H9 (cell line): ENCODE measurements around the gene GSTM3. TPM values are rescaled to one million over a fixed set of nuclear protein-coding genes. Genes with fewer than 3 reads are reported as not detected.

Experiments used
- DNase-seq: peaks from one replicate; pipeline ENCODE4 v3.0.0-alpha.2; 2017
- H2AFZ ChIP-seq: one replicate; pipeline ENCODE4 v1.6.1; 2013; ENCODE audit warnings: mild to moderate bottlenecking, low read length, control low read depth, moderate library complexity
- H2AK5ac ChIP-seq: 2 replicates; pipeline ENCODE4 v1.6.1; 2013; ENCODE audit warnings: low read length, control low read depth, mixed read lengths; ENCODE audit not compliant: insufficient read length
- H2BK120ac ChIP-seq: one replicate; pipeline ENCODE4 v1.6.1; 2013; ENCODE audit warnings: low read depth, mild to moderate bottlenecking, low read length, control low read depth, inconsistent platforms; ENCODE audit not compliant: poor library complexity, severe bottlenecking
- H2BK12ac ChIP-seq: 2 replicates; pipeline ENCODE4 v1.6.1; 2013; ENCODE audit warnings: low read length, control low read depth, mixed read lengths, low read depth; ENCODE audit not compliant: insufficient read length
- H2BK15ac ChIP-seq: 2 replicates; pipeline ENCODE4 v1.6.1; 2013; ENCODE audit warnings: low read depth, low read length, control low read depth
- H2BK20ac ChIP-seq: one replicate; pipeline ENCODE4 v1.6.1; 2013; ENCODE audit warnings: low read depth, mild to moderate bottlenecking, low read length, control low read depth, inconsistent platforms; ENCODE audit not compliant: poor library complexity, severe bottlenecking
- H2BK5ac ChIP-seq: 2 replicates; pipeline ENCODE4 v1.6.1; 2013; ENCODE audit warnings: low read length, control low read depth, mixed read lengths; ENCODE audit not compliant: insufficient read length
- H3K14ac ChIP-seq: 2 replicates; pipeline ENCODE4 v1.6.1; 2013; ENCODE audit warnings: low read length, control low read depth; ENCODE audit not compliant: insufficient read depth
- H3K18ac ChIP-seq: 2 replicates; pipeline ENCODE4 v1.6.1; 2013; ENCODE audit warnings: low read depth, mild to moderate bottlenecking, mixed read lengths, low read length, control low read depth; ENCODE audit not compliant: insufficient read length
- H3K23ac ChIP-seq: 2 replicates; pipeline ENCODE4 v1.6.1; 2013; ENCODE audit warnings: low read length, control low read depth, mixed read lengths, low read depth; ENCODE audit not compliant: insufficient read length
- H3K23me2 ChIP-seq: 2 replicates; pipeline ENCODE4 v1.6.1; 2013; ENCODE audit warnings: low read depth, mild to moderate bottlenecking, mixed read lengths, low read length, control low read depth; ENCODE audit not compliant: insufficient read length, poor library complexity, severe bottlenecking
- H3K27ac ChIP-seq: 2 replicates; pipeline ENCODE4 v1.5.1; 2013; ENCODE audit warnings: low read length, control low read depth, mixed read lengths, low read depth; ENCODE audit not compliant: insufficient read length
- H3K27me3 ChIP-seq: 2 replicates; pipeline ENCODE4 v1.6.1; 2013; ENCODE audit warnings: low read length, control low read depth, inconsistent platforms; ENCODE audit not compliant: insufficient read depth
- H3K4ac ChIP-seq: 2 replicates; pipeline ENCODE4 v1.6.1; 2013; ENCODE audit warnings: low read depth, mild to moderate bottlenecking, control low read depth, inconsistent platforms, low read length, moderate library complexity
- H3K4me1 ChIP-seq: 2 replicates; pipeline ENCODE4 v1.6.1; 2013; ENCODE audit warnings: low read length, control low read depth, inconsistent platforms; ENCODE audit not compliant: insufficient read depth
- H3K4me2 ChIP-seq: 2 replicates; pipeline ENCODE4 v1.6.1; 2013; ENCODE audit warnings: low read length, control low read depth, mixed read lengths; ENCODE audit not compliant: insufficient read length, insufficient read depth
- H3K56ac ChIP-seq: 2 replicates; pipeline ENCODE4 v1.6.1; 2013; ENCODE audit warnings: low read depth, mild to moderate bottlenecking, mixed read lengths, low read length, control low read depth; ENCODE audit not compliant: insufficient read length
- H3K79me1 ChIP-seq: 2 replicates; pipeline ENCODE4 v1.6.1; 2013; ENCODE audit warnings: low read depth, mild to moderate bottlenecking, moderate library complexity, low read length, control low read depth, inconsistent platforms; ENCODE audit not compliant: insufficient read depth, poor library complexity, severe bottlenecking
- H3K79me2 ChIP-seq: 2 replicates; pipeline ENCODE4 v1.6.1; 2013; ENCODE audit warnings: low read length, control low read depth, inconsistent platforms; ENCODE audit not compliant: insufficient read depth
- H3K9ac ChIP-seq: 2 replicates; pipeline ENCODE4 v1.6.1; 2013; ENCODE audit warnings: low read length, control low read depth, mixed read lengths; ENCODE audit not compliant: insufficient read length; ENCODE audit errors: extremely low read depth
- H3K9me3 ChIP-seq: one replicate; pipeline ENCODE4 v1.6.1; 2013; ENCODE audit warnings: low read depth, low read length, inconsistent platforms; ENCODE audit not compliant: control insufficient read depth
- H3T11ph ChIP-seq: one replicate; pipeline ENCODE4 v1.6.1; 2013; ENCODE audit warnings: mild to moderate bottlenecking, low read length, control low read depth, inconsistent platforms
- H4K20me1 ChIP-seq: one replicate; pipeline ENCODE4 v1.6.1; 2013; ENCODE audit not compliant: control insufficient read depth, insufficient read length, insufficient read depth
- H4K5ac ChIP-seq: 2 replicates; pipeline ENCODE4 v1.6.1; 2013; ENCODE audit warnings: low read depth, mild to moderate bottlenecking, mixed read lengths, low read length, control low read depth; ENCODE audit not compliant: insufficient read length
- H4K8ac ChIP-seq: replicated peaks from 2 replicates; pipeline ENCODE4 v1.6.1; 2013; ENCODE audit warnings: low read length, control low read depth, mixed read lengths, low read depth; ENCODE audit not compliant: insufficient read length
- H4K91ac ChIP-seq: 2 replicates; pipeline ENCODE4 v1.6.1; 2013; ENCODE audit warnings: low read depth, mild to moderate bottlenecking, moderate library complexity, mixed read lengths, low read length, control low read depth; ENCODE audit not compliant: insufficient read length
- H3K27ac Mint-ChIP-seq, 3 experiments: 2 replicates in 2 of 3; 3 replicates in 1 of 3; pipeline ENCODE4 v1.8.0; 2020 to 2021; ENCODE audit warnings: mixed read lengths in 3 of 3, mild to moderate bottlenecking in 1 of 3, moderate library complexity in 1 of 3
- H3K27me3 Mint-ChIP-seq: 2 replicates; pipeline ENCODE4 v1.8.0; 2021; ENCODE audit warnings: low read depth, mild to moderate bottlenecking, moderate library complexity, mixed read lengths
- H3K36me3 Mint-ChIP-seq, 3 experiments: 2 replicates in 2 of 3; 3 replicates in 1 of 3; pipeline ENCODE4 v1.8.0; 2020 to 2021; ENCODE audit warnings: low read depth in 3 of 3, mixed read lengths in 3 of 3; ENCODE audit not compliant: insufficient read depth in 1 of 3
- H3K4me1 Mint-ChIP-seq, 2 experiments: 2 replicates each; pipeline ENCODE4 v1.8.0; 2020; ENCODE audit warnings: mixed read lengths in 2 of 2
- H3K4me3 Mint-ChIP-seq, 2 experiments: 2 replicates in 1 of 2; 3 replicates in 1 of 2; pipeline ENCODE4 v1.8.0; 2020 to 2021; ENCODE audit warnings: mild to moderate bottlenecking in 2 of 2, mixed read lengths in 2 of 2, moderate library complexity in 1 of 2
- H3K9me3 Mint-ChIP-seq, 2 experiments: 2 replicates in 1 of 2; 3 replicates in 1 of 2; pipeline ENCODE4 v1.8.0; 2020; ENCODE audit warnings: mild to moderate bottlenecking in 2 of 2, mixed read lengths in 2 of 2, moderate library complexity in 1 of 2
- WGBS: extraction: QIAGEN DNeasy Blood & Tissue Kit; methylation state at CpG from one replicate; pipeline ENCODE4 v1.1.7; 2013; ENCODE audit warnings: missing lambda C conversion rate, low lambda C conversion rate, mixed read lengths; ENCODE audit not compliant: insufficient read length; ENCODE audit errors: extremely low coverage; 5-methylcytosine and 5-hydroxymethylcytosine counted together
- total RNA-seq: library from RNA; stranded (reverse); gene quantifications from 2 replicates; pipeline ENCODE4 v1.2.1, GENCODE V29; 2021
- TF ChIP-seq, protein P1 (sequence below): fragments of 200-600 bp; sonication (generic); conservative IDR thresholded peaks from 3 replicates; pipeline ENCODE4 v1.8.0; 2021; ENCODE audit warnings: antibody characterized with exemption, mild to moderate bottlenecking

The GSTM3 gene
- total RNA-seq, 1 experiment from 2014 or later, result 3.5 TPM

DNA sequence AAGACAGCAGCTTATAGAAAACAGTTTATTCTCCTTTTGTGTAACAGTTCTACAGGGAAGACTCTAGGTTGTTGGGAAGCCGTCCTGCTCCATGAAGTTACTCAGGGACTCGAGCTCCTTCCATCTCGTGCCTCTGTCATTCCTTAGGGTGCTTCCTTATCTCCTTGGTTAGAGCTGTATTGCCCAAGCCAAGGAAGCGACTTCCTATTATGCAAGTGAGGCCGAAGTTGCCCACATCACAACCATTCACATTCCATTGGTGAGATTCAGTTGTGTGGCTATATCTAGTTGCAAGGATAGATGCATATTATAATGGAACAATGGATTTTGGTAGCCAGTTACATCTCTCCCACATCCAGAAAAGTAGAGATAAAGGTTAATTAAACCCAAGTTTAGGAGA lies 19.8 kb downstream of the GSTM3 start:
- DNase-seq, result no peak
- no peaks in the 10 kb centered on the region for H3K79me2 ChIP-seq
- no peaks in the 10 kb centered on the region for H3K36me3 Mint-ChIP-seq

More for the DNA sequence above, 19.8 kb downstream of the GSTM3 start:
- TF ChIP-seq, protein P1, sequence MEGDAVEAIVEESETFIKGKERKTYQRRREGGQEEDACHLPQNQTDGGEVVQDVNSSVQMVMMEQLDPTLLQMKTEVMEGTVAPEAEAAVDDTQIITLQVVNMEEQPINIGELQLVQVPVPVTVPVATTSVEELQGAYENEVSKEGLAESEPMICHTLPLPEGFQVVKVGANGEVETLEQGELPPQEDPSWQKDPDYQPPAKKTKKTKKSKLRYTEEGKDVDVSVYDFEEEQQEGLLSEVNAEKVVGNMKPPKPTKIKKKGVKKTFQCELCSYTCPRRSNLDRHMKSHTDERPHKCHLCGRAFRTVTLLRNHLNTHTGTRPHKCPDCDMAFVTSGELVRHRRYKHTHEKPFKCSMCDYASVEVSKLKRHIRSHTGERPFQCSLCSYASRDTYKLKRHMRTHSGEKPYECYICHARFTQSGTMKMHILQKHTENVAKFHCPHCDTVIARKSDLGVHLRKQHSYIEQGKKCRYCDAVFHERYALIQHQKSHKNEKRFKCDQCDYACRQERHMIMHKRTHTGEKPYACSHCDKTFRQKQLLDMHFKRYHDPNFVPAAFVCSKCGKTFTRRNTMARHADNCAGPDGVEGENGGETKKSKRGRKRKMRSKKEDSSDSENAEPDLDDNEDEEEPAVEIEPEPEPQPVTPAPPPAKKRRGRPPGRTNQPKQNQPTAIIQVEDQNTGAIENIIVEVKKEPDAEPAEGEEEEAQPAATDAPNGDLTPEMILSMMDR, result no peak
- H3K14ac ChIP-seq, result no peak overlapping the region
- no peak overlapping the region for H3K4ac ChIP-seq
- no peaks in the 10 kb centered on the region; the same call in 1 of the 2 replicates for H3K27me3 ChIP-seq
- H4K91ac ChIP-seq, result no peak overlapping the region
- H3K23ac ChIP-seq, result no peak overlapping the region
- Mint-ChIP-seq H3K4me3 (no peak overlapping the region), H3K4me1 (no peaks in the 10 kb centered on the region; a peak in 1 of 4 replicates), H3K27me3 (peaks cover 5% of the 10 kb centered on the region; the same call in 1 of the 2 replicates), H3K9me3 (peaks cover 4 to 5% of the 10 kb centered on the region in 2 experiments; a peak in 3 of 5 replicates), H3K27ac (no peak overlapping the region)
- no peak overlapping the region for H4K8ac ChIP-seq
- H2BK5ac ChIP-seq, result no peak overlapping the region
- H2BK15ac ChIP-seq, result no peak overlapping the region
- no peaks in the 10 kb centered on the region for H3K23me2 ChIP-seq
- no peak overlapping the region for H2BK120ac ChIP-seq
- H2AFZ ChIP-seq, result no peak overlapping the region
- no peaks in the 10 kb centered on the region for H4K20me1 ChIP-seq
- no CpG with 5 or more reads among the region's 5 CpGs for WGBS
- H3K9ac ChIP-seq, result no peak overlapping the region
- H2BK12ac ChIP-seq, result no peak overlapping the region
- H3K56ac ChIP-seq, result no peak overlapping the region
- H2BK20ac ChIP-seq, result no peak overlapping the region
- no peak overlapping the region for H3K18ac ChIP-seq
- no peaks in the 10 kb centered on the region for H3K4me1 ChIP-seq
- H3K79me1 ChIP-seq, result no peaks in the 10 kb centered on the region
- no peak overlapping the region for H3K27ac ChIP-seq
- no peak overlapping the region for H3K4me2 ChIP-seq
- no peak overlapping the region for H4K5ac ChIP-seq
- H3T11ph ChIP-seq, result no peak overlapping the region
- no peaks in the 10 kb centered on the region for H3K9me3 ChIP-seq
- no peak overlapping the region for H2AK5ac ChIP-seq
